ACC112 (cell line): ENCODE data around the gene LGR5.

ENCODE experiments used
- H2AFZ ChIP-seq: fragments of 200-600 bp; sonication (generic); one replicate; pipeline ENCODE4 v1.6.0; 2017; ENCODE audit warnings: antibody characterized with exemption, low read length; ENCODE audit not compliant: unreplicated experiment
- H3K27ac ChIP-seq: fragments of 200-600 bp; sonication (generic); 2 replicates; pipeline ENCODE4 v1.5.1; 2014; ENCODE audit warnings: low read depth, mild to moderate bottlenecking, antibody characterized with exemption, low read length, moderate library complexity
- H3K27me3 ChIP-seq: fragments of 200-600 bp; sonication (generic); 2 replicates; pipeline ENCODE4 v1.6.1; 2014; ENCODE audit warnings: mild to moderate bottlenecking, antibody characterized with exemption, low read length, moderate library complexity, mixed read lengths; ENCODE audit not compliant: insufficient read depth
- H3K36me3 ChIP-seq: fragments of 200-600 bp; sonication (generic); 2 replicates; pipeline ENCODE4 v1.6.1; 2016; ENCODE audit warnings: mild to moderate bottlenecking, antibody characterized with exemption, low read length, moderate library complexity, mixed read lengths; ENCODE audit not compliant: insufficient read depth
- H3K4me1 ChIP-seq: fragments of 200-600 bp; sonication (generic); one replicate; pipeline ENCODE4 v1.6.1; 2016; ENCODE audit warnings: low read length, mixed read lengths; ENCODE audit not compliant: insufficient read depth, unreplicated experiment, control insufficient read depth
- H3K4me3 ChIP-seq: fragments of 200-600 bp; sonication (generic); 2 replicates; pipeline ENCODE4 v1.5.1; 2014; ENCODE audit warnings: mild to moderate bottlenecking, low read depth, low read length
- H3K79me2 ChIP-seq: fragments of 200-600 bp; sonication (generic); one replicate; pipeline ENCODE4 v1.6.0; 2016; ENCODE audit warnings: low read length; ENCODE audit not compliant: control insufficient read depth, unreplicated experiment, insufficient read depth

LGR5 gene

GRCh38 chr12:71455028-71455737 is 15.6 kb downstream of the LGR5 start:
- H3K36me3 ChIP-seq, result no peaks in the 10 kb centered on the region
- no peaks in the 10 kb centered on the region for H3K4me1 ChIP-seq
- no peak overlapping the region for H2AFZ ChIP-seq
- no peak overlapping the region for H3K27ac ChIP-seq
- no peaks in the 10 kb centered on the region for H3K79me2 ChIP-seq
- no peak overlapping the region for H3K4me3 ChIP-seq
- H3K27me3 ChIP-seq, result peaks cover 60% of the 10 kb centered on the region

- no peaks in the 10 kb centered on the region for H3K4me1 ChIP-seq
- H3K36me3 ChIP-seq, result no peaks in the 10 kb centered on the region
- no peak overlapping the region for H3K4me3 ChIP-seq
- no peaks in the 10 kb centered on the region for H3K79me2 ChIP-seq
- no peak overlapping the region for H3K27ac ChIP-seq
- H3K27me3 ChIP-seq, result peaks cover 61% of the 10 kb centered on the region
- H2AFZ ChIP-seq, result no peak overlapping the region
These were observed 16.7 kb downstream of the LGR5 start for GRCh38 chr12:71456316-71456715.

GRCh38 chr12:71456990-71457389 is 17.4 kb downstream of the LGR5 start:
- Histone ChIP-seq H3K36me3 (no peaks in the 10 kb centered on the region), H3K79me2 (no peaks in the 10 kb centered on the region), H2AFZ (no peak overlapping the region), H3K4me1 (no peaks in the 10 kb centered on the region), H3K4me3 (no peak overlapping the region), H3K27me3 (peaks cover 54% of the 10 kb centered on the region), H3K27ac (no peak overlapping the region)

- Histone ChIP-seq H3K79me2 (no peaks in the 10 kb centered on the region), H3K27me3 (peaks cover 34% of the 10 kb centered on the region), H3K4me3 (no peak overlapping the region), H3K4me1 (no peaks in the 10 kb centered on the region), H3K36me3 (no peaks in the 10 kb centered on the region), H2AFZ (no peak overlapping the region), H3K27ac (no peak overlapping the region)
These were observed 20.7 kb downstream of the LGR5 start for GRCh38 chr12:71460318-71460717.

GRCh38 chr12:71460850-71461609 is 21.4 kb downstream of the LGR5 start:
- no peaks in the 10 kb centered on the region for H3K36me3 ChIP-seq
- H3K27ac ChIP-seq, result no peak overlapping the region
- H3K79me2 ChIP-seq, result no peaks in the 10 kb centered on the region
- no peak overlapping the region for H3K4me3 ChIP-seq
- H3K27me3 ChIP-seq, result peaks cover 34% of the 10 kb centered on the region
- H2AFZ ChIP-seq, result no peak overlapping the region
- H3K4me1 ChIP-seq, result no peaks in the 10 kb centered on the region

GRCh38 chr12:71461787-71462328 is 22.3 kb downstream of the LGR5 start:
- no peaks in the 10 kb centered on the region for H3K4me1 ChIP-seq
- no peaks in the 10 kb centered on the region for H3K79me2 ChIP-seq
- peaks cover 38% of the 10 kb centered on the region for H3K27me3 ChIP-seq
- H2AFZ ChIP-seq, result no peak overlapping the region
- H3K4me3 ChIP-seq, result no peak overlapping the region
- no peaks in the 10 kb centered on the region for H3K36me3 ChIP-seq
- H3K27ac ChIP-seq, result no peak overlapping the region

GRCh38 chr12:71465796-71466195 is 26.2 kb downstream of the LGR5 start:
- no peaks in the 10 kb centered on the region for H3K79me2 ChIP-seq
- H3K27ac ChIP-seq, result no peak overlapping the region
- H3K4me3 ChIP-seq, result no peak overlapping the region
- H3K4me1 ChIP-seq, result no peaks in the 10 kb centered on the region
- no peak overlapping the region for H2AFZ ChIP-seq
- no peaks in the 10 kb centered on the region for H3K36me3 ChIP-seq
- peaks cover 28% of the 10 kb centered on the region for H3K27me3 ChIP-seq

GRCh38 chr12:71469258-71469750 is 29.7 kb downstream of the LGR5 start:
- H3K36me3 ChIP-seq, result no peaks in the 10 kb centered on the region
- no peak overlapping the region for H3K27ac ChIP-seq
- no peaks in the 10 kb centered on the region for H3K79me2 ChIP-seq
- peaks cover 22% of the 10 kb centered on the region for H3K27me3 ChIP-seq
- H3K4me3 ChIP-seq, result no peak overlapping the region
- no peaks in the 10 kb centered on the region for H3K4me1 ChIP-seq
- H2AFZ ChIP-seq, result no peak overlapping the region

GRCh38 chr12:71472441-71472911 is 32.9 kb downstream of the LGR5 start:
- Histone ChIP-seq H3K36me3 (no peaks in the 10 kb centered on the region), H3K79me2 (no peaks in the 10 kb centered on the region), H3K4me3 (no peak overlapping the region), H3K4me1 (peaks cover 6% of the 10 kb centered on the region), H3K27me3 (no peaks in the 10 kb centered on the region), H3K27ac (no peak overlapping the region), H2AFZ (no peak overlapping the region)

- no peak overlapping the region for H3K27ac ChIP-seq
- no peak overlapping the region for H3K4me3 ChIP-seq
- H3K79me2 ChIP-seq, result no peaks in the 10 kb centered on the region
- H3K27me3 ChIP-seq, result no peaks in the 10 kb centered on the region
- peaks cover 6% of the 10 kb centered on the region for H3K4me1 ChIP-seq
- H2AFZ ChIP-seq, result no peak overlapping the region
- no peaks in the 10 kb centered on the region for H3K36me3 ChIP-seq
These were observed 35.2 kb downstream of the LGR5 start for GRCh38 chr12:71474791-71475190.
